GM12891 (cell line): Measurements from ENCODE around the gene CRCP.

Experiments
- PAX5 ChIP-seq: IDR thresholded peaks from 2 replicates; pipeline ENCODE4 v1.6.1; 2011; ENCODE audit warnings: low read length, moderate library complexity, mild to moderate bottlenecking; ENCODE audit not compliant: insufficient read depth, severe bottlenecking
- POLR2A ChIP-seq: IDR thresholded peaks from 2 replicates; pipeline ENCODE4 v1.6.1; 2011; ENCODE audit warnings: low read depth, low read length, control low read depth
- POLR2AphosphoS5 ChIP-seq: IDR thresholded peaks from 2 replicates; pipeline ENCODE4 v1.6.1; 2011; ENCODE audit warnings: low read depth, low read length, control low read depth
- POU2F2 ChIP-seq: IDR thresholded peaks from 2 replicates; pipeline ENCODE4 v1.6.1; 2011; ENCODE audit warnings: low read depth, mild to moderate bottlenecking, control low read depth, low read length, moderate library complexity
- SPI1 ChIP-seq: IDR thresholded peaks from 2 replicates; pipeline ENCODE4 v1.6.1; 2011; ENCODE audit warnings: low read depth, low read length, control low read depth
- TAF1 ChIP-seq: IDR thresholded peaks from 2 replicates; pipeline ENCODE4 v1.6.1; 2011; ENCODE audit warnings: low read depth, low read length, control low read depth

GRCh38 chr7:66183700-66184099, 69.1 kb downstream of the CRCP start:
- TF ChIP-seq TAF1 (no peak), POLR2A (no peak), POLR2AphosphoS5 (no peak), POU2F2 (no peak), PAX5 (no peak), SPI1 (no peak)
